Germinal center (tissue), 1 donor: ENCODE results near the gene IFT25.

Experiments
- DNase-seq: peaks from one replicate; pipeline ENCODE4 v3.0.0; 2012; ENCODE audit warnings: mixed read lengths, low spot score

IFT25 gene

GRCh38 chr1:53927376-53927881, 18.1 kb downstream of the IFT25 start:
- DNase-seq: no peak

- no peak for DNase-seq
Observed at GRCh38 chr1:53919675-53920066, 25.8 kb downstream of the IFT25 start.

- DNase-seq: no peak
Observed at GRCh38 chr1:53918343-53918742, 27.2 kb downstream of the IFT25 start.

GRCh38 chr1:53913352-53914033, 32.0 kb downstream of the IFT25 start:
- DNase-seq: no peak

GRCh38 chr1:53911442-53911841, 34.1 kb downstream of the IFT25 start:
- no peak for DNase-seq

- DNase-seq: no peak
Observed at GRCh38 chr1:53909946-53910345, 35.6 kb downstream of the IFT25 start.

GRCh38 chr1:53906121-53906520, 39.4 kb downstream of the IFT25 start:
- no peak for DNase-seq

- no peak for DNase-seq
Observed at GRCh38 chr1:53905509-53905908, 40.0 kb downstream of the IFT25 start.

GRCh38 chr1:53902235-53903138, 43.0 kb downstream of the IFT25 start:
- no peak for DNase-seq

GRCh38 chr1:53899708-53900107, 45.8 kb downstream of the IFT25 start:
- DNase-seq: no peak

- no peak for DNase-seq
Observed at GRCh38 chr1:53899206-53899628, 46.3 kb downstream of the IFT25 start.

- no peak for DNase-seq
Observed at GRCh38 chr1:53896635-53897229, 48.8 kb downstream of the IFT25 start.

- DNase-seq: no peak
Observed at GRCh38 chr1:53895421-53895820, 50.1 kb downstream of the IFT25 start.

GRCh38 chr1:53894644-53895043, 50.9 kb downstream of the IFT25 start:
- no peak for DNase-seq

- no peak for DNase-seq
Observed at GRCh38 chr1:53893999-53894636, 51.4 kb downstream of the IFT25 start, which contains the start of gene DIO1. Gene DIO1 (plus strand): TSS chr1:53894187. CDS start chr1:53894211, 24 bp downstream.

GRCh38 chr1:53892911-53893310, 52.6 kb downstream of the IFT25 start:
- DNase-seq: no peak

- DNase-seq: no peak
Observed at GRCh38 chr1:53891678-53892077, 53.8 kb downstream of the IFT25 start.

GRCh38 chr1:53891018-53891417, 54.5 kb downstream of the IFT25 start:
- no peak for DNase-seq

- DNase-seq: no peak
Observed at GRCh38 chr1:53890522-53890941, 55.0 kb downstream of the IFT25 start.

- peak; percentile 90 for DNase-seq
Observed at GRCh38 chr1:53889304-53890298, 55.9 kb downstream of the IFT25 start, which contains the start of gene YIPF1. Gene YIPF1 (minus strand): TSS chr1:53889797. CDS start chr1:53888937, 860 bp downstream.

- no peak for DNase-seq
Observed at GRCh38 chr1:53888681-53889080, 56.8 kb downstream of the IFT25 start.
